Measurements from ENCODE around the gene MPP2. TPM values are rescaled to one million over a fixed set of nuclear protein-coding genes. Genes with fewer than 3 reads are reported as not detected.
"Not testable (repeated sequence)": the region's sequence is repeated elsewhere in the genome, so short reads cannot be mapped to it uniquely, and the experiment has no call there.

Gene MPP2
- total and polyA plus RNA-seq, 2 experiments from 2014 or later, result 1.3 to 1.4 TPM

GRCh38 chr17:43873091-43873490 lies 34.2 kb downstream of the MPP2 start:
- Histone ChIP-seq H2AFZ (no peak overlapping the region), H3K4me1 (ENCODE audit: insufficient read depth) (no peaks in the 10 kb centered on the region)

GRCh38 chr17:43871946-43872690 lies 35.2 kb downstream of the MPP2 start:
- H3K9me2 ChIP-seq (replicated peaks; ENCODE audit: insufficient read depth), result no peaks in the 10 kb centered on the region
- 81% methylated on average over 14 of the region's 14 CpGs for WGBS (ENCODE audit: low lambda C conversion rate, missing lambda C conversion rate)
- no peaks in the 10 kb centered on the region for H3K36me3 ChIP-seq (replicated peaks; ENCODE audit: insufficient read depth, low read depth)
- no peak for TF ChIP-seq CTCF (IDR thresholded peaks at IDR 0.05; ENCODE audit: poor library complexity)
- TF ChIP-seq EZH2phosphoT487 (IDR thresholded peaks at IDR 0.05; ENCODE audit: low read depth, severe bottlenecking, unreplicated experiment), result no peak
- TF ChIP-seq EZH2 (IDR thresholded peaks at IDR 0.05; ENCODE audit: borderline replicate concordance), result no peak
- H3K9me3 ChIP-seq (ENCODE audit: low read depth), result no peaks in the 10 kb centered on the region
- no peaks in the 10 kb centered on the region for H4K20me1 ChIP-seq (ENCODE audit: insufficient read depth, poor library complexity, severe bottlenecking)
- H3K4me2 ChIP-seq, result no peak overlapping the region
- no peaks in the 10 kb centered on the region for H3K4me1 ChIP-seq (ENCODE audit: insufficient read depth)
- H3K27ac ChIP-seq, result no peak overlapping the region
- no peaks in the 10 kb centered on the region for H3K27me3 ChIP-seq
- H3K79me2 ChIP-seq, result no peaks in the 10 kb centered on the region
- DNase-seq (ENCODE audit: low spot score), result no peak
- H2AFZ ChIP-seq, result no peak overlapping the region
- H3K4me3 ChIP-seq, result no peak overlapping the region

More at GRCh38 chr17:43873091-43873490, 34.2 kb downstream of the MPP2 start:
- H3K27me3 ChIP-seq, result no peaks in the 10 kb centered on the region
- no peak for DNase-seq (ENCODE audit: low spot score)
- no peaks in the 10 kb centered on the region for H3K36me3 ChIP-seq (replicated peaks; ENCODE audit: insufficient read depth, low read depth)
- no peaks in the 10 kb centered on the region for H4K20me1 ChIP-seq (ENCODE audit: insufficient read depth, poor library complexity, severe bottlenecking)
- TF ChIP-seq EZH2phosphoT487 (IDR thresholded peaks at IDR 0.05; ENCODE audit: low read depth, severe bottlenecking, unreplicated experiment) (no peak), EZH2 (IDR thresholded peaks at IDR 0.05; ENCODE audit: borderline replicate concordance) (no peak), CTCF (IDR thresholded peaks at IDR 0.05; ENCODE audit: poor library complexity) (no peak)
- no peak overlapping the region for H3K27ac ChIP-seq
- no peaks in the 10 kb centered on the region for H3K9me2 ChIP-seq (replicated peaks; ENCODE audit: insufficient read depth)
- no peaks in the 10 kb centered on the region for H3K79me2 ChIP-seq
- H3K9me3 ChIP-seq (ENCODE audit: low read depth), result no peaks in the 10 kb centered on the region
- H3K4me2 ChIP-seq, result no peak overlapping the region
- WGBS (ENCODE audit: low lambda C conversion rate, missing lambda C conversion rate), result 79% methylated on average over 5 of the region's 5 CpGs
- no peak overlapping the region for H3K4me3 ChIP-seq

GRCh38 chr17:43869031-43869430 lies 38.3 kb downstream of the MPP2 start:
- not testable (repeated sequence) for H3K4me3 ChIP-seq; H3K27me3 ChIP-seq; H4K20me1 ChIP-seq (ENCODE audit: insufficient read depth, poor library complexity, severe bottlenecking); H3K4me2 ChIP-seq; DNase-seq (ENCODE audit: low spot score); H3K36me3 ChIP-seq (replicated peaks; ENCODE audit: insufficient read depth, low read depth); H3K9me3 ChIP-seq (ENCODE audit: low read depth); H3K79me2 ChIP-seq; H3K27ac ChIP-seq; H3K4me1 ChIP-seq (ENCODE audit: insufficient read depth); H2AFZ ChIP-seq; H3K9me2 ChIP-seq (replicated peaks; ENCODE audit: insufficient read depth)
- WGBS (ENCODE audit: low lambda C conversion rate, missing lambda C conversion rate), result 98% methylated on average over 6 of the region's 6 CpGs

GRCh38 chr17:43868226-43868994 lies 38.9 kb downstream of the MPP2 start:
- Histone ChIP-seq H3K9me2 (replicated peaks; ENCODE audit: insufficient read depth) (no peaks in the 10 kb centered on the region), H3K27ac (no peak overlapping the region), H3K27me3 (no peaks in the 10 kb centered on the region), H4K20me1 (ENCODE audit: insufficient read depth, poor library complexity, severe bottlenecking) (no peaks in the 10 kb centered on the region), H3K79me2 (no peaks in the 10 kb centered on the region), H3K4me2 (no peak overlapping the region), H3K4me3 (no peak overlapping the region), H3K4me1 (ENCODE audit: insufficient read depth) (no peaks in the 10 kb centered on the region), H2AFZ (no peak overlapping the region), H3K36me3 (replicated peaks; ENCODE audit: insufficient read depth, low read depth) (no peaks in the 10 kb centered on the region), H3K9me3 (ENCODE audit: low read depth) (no peaks in the 10 kb centered on the region)
- TF ChIP-seq CTCF (IDR thresholded peaks at IDR 0.05; ENCODE audit: poor library complexity) (no peak), EZH2 (IDR thresholded peaks at IDR 0.05; ENCODE audit: borderline replicate concordance) (no peak), EZH2phosphoT487 (IDR thresholded peaks at IDR 0.05; ENCODE audit: low read depth, severe bottlenecking, unreplicated experiment) (no peak)
- 81% methylated on average over 10 of the region's 10 CpGs for WGBS (ENCODE audit: low lambda C conversion rate, missing lambda C conversion rate)
- DNase-seq (ENCODE audit: low spot score), result no peak

Measured in hepatocyte (in vitro differentiated cells).